ENCODE data around the gene PDE4D. TPM values are rescaled to one million over a fixed set of nuclear protein-coding genes. Genes with fewer than 3 reads are reported as not detected.

PDE4D gene
- total RNA-seq, 1 donor from 2014 or later: 14.2 TPM

DNA sequence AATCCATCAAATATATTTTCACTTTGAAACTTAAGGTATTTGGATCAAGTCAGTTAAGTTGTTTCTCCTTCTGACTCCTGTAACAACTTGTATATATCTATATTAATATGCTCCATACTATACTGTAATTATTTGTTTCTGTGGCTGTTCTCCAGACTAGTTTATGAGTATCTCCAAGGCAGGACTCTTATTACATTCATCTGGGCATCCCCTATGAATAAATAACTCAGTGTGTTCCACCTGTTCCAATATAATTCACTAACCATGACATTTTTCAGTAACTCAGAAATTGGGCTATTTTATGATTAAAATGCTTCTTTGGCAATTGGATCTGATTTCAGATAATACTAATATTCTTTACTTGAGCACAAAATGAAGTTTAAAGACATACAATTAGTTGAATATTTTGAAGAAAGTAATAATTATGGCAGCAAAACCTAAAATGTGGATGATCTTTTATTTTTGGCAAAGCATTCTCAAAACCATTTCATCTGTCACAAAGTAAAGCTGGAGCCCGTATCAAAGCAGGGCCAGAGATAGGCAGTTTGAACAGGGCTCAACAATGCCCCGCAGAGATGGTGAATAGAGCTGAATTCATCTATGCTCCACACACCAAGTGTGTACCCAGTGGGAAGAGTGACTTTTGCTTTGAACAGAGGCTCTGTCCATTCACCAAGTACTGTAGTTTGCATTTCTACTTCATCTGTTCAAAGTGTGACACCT is 314.3 kb downstream of the PDE4D start:
- Histone ChIP-seq H2AFZ (ENCODE audit: low read depth, low read length) (no peak overlapping the region), H3K9ac (ENCODE audit: low read length) (no peak overlapping the region), H3K27me3 (ENCODE audit: insufficient read depth, low read length) (no peaks in the 10 kb centered on the region), H3K9me3 (ENCODE audit: insufficient read depth, low read depth, low read length) (no peaks in the 10 kb centered on the region), H3K79me2 (ENCODE audit: insufficient read depth, low read length) (no peaks in the 10 kb centered on the region), H3K36me3 (ENCODE audit: insufficient read depth, low read length) (no peaks in the 10 kb centered on the region), H3K4me2 (ENCODE audit: low read length) (no peak overlapping the region), H3K4me3 (ENCODE audit: insufficient read depth, low read depth, low read length) (no peak overlapping the region), H3K27ac (ENCODE audit: low read depth, low read length) (no peak overlapping the region), H4K20me1 (ENCODE audit: insufficient read depth, low read length) (no peaks in the 10 kb centered on the region), H3K4me1 (ENCODE audit: insufficient read depth, low read length) (no peaks in the 10 kb centered on the region)
- Mint-ChIP-seq H3K4me1 (ENCODE audit: low read depth, unreplicated experiment) (peaks cover 23% of the 10 kb centered on the region), H3K27me3 (ENCODE audit: low read depth, unreplicated experiment) (no peaks in the 10 kb centered on the region), H3K9me3 (ENCODE audit: unreplicated experiment) (no peaks in the 10 kb centered on the region), H3K27ac (ENCODE audit: unreplicated experiment) (no peak overlapping the region), H3K4me3 (ENCODE audit: unreplicated experiment) (no peak overlapping the region), H3K36me3 (ENCODE audit: low read depth, unreplicated experiment) (no peaks in the 10 kb centered on the region)
- no peak for TF ChIP-seq EZH2 (IDR thresholded peaks at IDR 0.05; ENCODE audit: insufficient read depth, low read length)
- TF ChIP-seq, protein P1, sequence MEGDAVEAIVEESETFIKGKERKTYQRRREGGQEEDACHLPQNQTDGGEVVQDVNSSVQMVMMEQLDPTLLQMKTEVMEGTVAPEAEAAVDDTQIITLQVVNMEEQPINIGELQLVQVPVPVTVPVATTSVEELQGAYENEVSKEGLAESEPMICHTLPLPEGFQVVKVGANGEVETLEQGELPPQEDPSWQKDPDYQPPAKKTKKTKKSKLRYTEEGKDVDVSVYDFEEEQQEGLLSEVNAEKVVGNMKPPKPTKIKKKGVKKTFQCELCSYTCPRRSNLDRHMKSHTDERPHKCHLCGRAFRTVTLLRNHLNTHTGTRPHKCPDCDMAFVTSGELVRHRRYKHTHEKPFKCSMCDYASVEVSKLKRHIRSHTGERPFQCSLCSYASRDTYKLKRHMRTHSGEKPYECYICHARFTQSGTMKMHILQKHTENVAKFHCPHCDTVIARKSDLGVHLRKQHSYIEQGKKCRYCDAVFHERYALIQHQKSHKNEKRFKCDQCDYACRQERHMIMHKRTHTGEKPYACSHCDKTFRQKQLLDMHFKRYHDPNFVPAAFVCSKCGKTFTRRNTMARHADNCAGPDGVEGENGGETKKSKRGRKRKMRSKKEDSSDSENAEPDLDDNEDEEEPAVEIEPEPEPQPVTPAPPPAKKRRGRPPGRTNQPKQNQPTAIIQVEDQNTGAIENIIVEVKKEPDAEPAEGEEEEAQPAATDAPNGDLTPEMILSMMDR (IDR thresholded peaks at IDR 0.05; ENCODE audit: insufficient read depth, low read depth, low read length): no peak
- DNase-seq (ENCODE audit: low read depth) (no peak), FAIRE-seq (no peak)

DNA sequence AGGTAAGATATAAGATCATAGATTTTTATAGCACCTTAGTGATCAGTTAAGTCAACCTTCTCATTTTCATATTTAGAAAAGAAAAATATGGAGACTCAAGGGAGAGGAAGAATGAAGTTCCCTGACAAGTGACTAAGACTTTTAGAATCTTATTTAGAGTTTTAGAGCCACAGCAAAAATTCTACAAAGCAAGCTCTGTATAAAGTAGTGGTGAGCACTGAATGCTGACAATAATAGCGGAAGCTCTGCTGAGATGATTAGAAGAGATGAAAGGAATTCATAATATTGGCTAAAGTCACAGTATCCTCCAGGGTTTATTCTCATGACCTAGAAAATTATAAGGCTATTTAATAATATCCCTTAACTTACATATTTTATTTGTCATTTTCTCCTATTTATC is 316.0 kb downstream of the PDE4D start:
- Histone ChIP-seq H3K36me3 (ENCODE audit: insufficient read depth, low read length) (no peaks in the 10 kb centered on the region), H3K79me2 (ENCODE audit: insufficient read depth, low read length) (no peaks in the 10 kb centered on the region), H3K9ac (ENCODE audit: low read length) (no peak overlapping the region), H3K4me3 (ENCODE audit: insufficient read depth, low read depth, low read length) (no peak overlapping the region), H3K27ac (ENCODE audit: low read depth, low read length) (no peak overlapping the region), H2AFZ (ENCODE audit: low read depth, low read length) (no peak overlapping the region), H4K20me1 (ENCODE audit: insufficient read depth, low read length) (no peaks in the 10 kb centered on the region), H3K27me3 (ENCODE audit: insufficient read depth, low read length) (no peaks in the 10 kb centered on the region), H3K4me2 (ENCODE audit: low read length) (no peak overlapping the region), H3K9me3 (ENCODE audit: insufficient read depth, low read depth, low read length) (no peaks in the 10 kb centered on the region), H3K4me1 (ENCODE audit: insufficient read depth, low read length) (no peaks in the 10 kb centered on the region)
- no peaks in the 10 kb centered on the region for H3K27me3 Mint-ChIP-seq (ENCODE audit: low read depth, unreplicated experiment)
- DNase-seq (ENCODE audit: low read depth) (no peak), FAIRE-seq (no peak)
- no peak overlapping the region for H3K27ac Mint-ChIP-seq (ENCODE audit: unreplicated experiment)
- no peaks in the 10 kb centered on the region for H3K9me3 Mint-ChIP-seq (ENCODE audit: unreplicated experiment)
- no peak for TF ChIP-seq EZH2 (IDR thresholded peaks at IDR 0.05; ENCODE audit: insufficient read depth, low read length)
- TF ChIP-seq, protein P1 (IDR thresholded peaks at IDR 0.05; ENCODE audit: insufficient read depth, low read depth, low read length): no peak
- H3K4me3 Mint-ChIP-seq (ENCODE audit: unreplicated experiment): no peak overlapping the region
- H3K36me3 Mint-ChIP-seq (ENCODE audit: low read depth, unreplicated experiment): no peaks in the 10 kb centered on the region
- H3K4me1 Mint-ChIP-seq (ENCODE audit: low read depth, unreplicated experiment): peaks cover 22% of the 10 kb centered on the region

All from astrocyte (in vitro differentiated cells and primary cell).